ENCODE data around the gene TBRG1. TPM values are rescaled to one million over a fixed set of nuclear protein-coding genes. Genes with fewer than 3 reads are reported as not detected.

TBRG1 gene
- 29.2 and 37.4 TPM in 2 replicates for polyA plus RNA-seq (2011; rRNA removed)
- 10.3 and 11.5 TPM in 2 replicates for polyA plus RNA-seq (2012; cell fraction: cytosol; rRNA removed)
- 19.1 and 19.6 TPM in 2 replicates for polyA plus RNA-seq (2012; cell fraction: nucleus; rRNA removed)
- polyA plus RNA-seq (2017; fragmentation: RNase III; extraction: RNeasy Plus Mini Kit Qiagen cat#74134 plus additional on column Dnase treatment): 13.0 to 13.8 TPM (median 13.6 TPM) in 3 replicates
- polyA minus RNA-seq (2011; rRNA and poly(A)+ RNA removed): 15.5 and 18.0 TPM in 2 replicates

- peak; percentile 48; the same call in 1 of the 2 replicates for TF ChIP-seq E2F6 (IDR thresholded peaks at IDR 0.05; ENCODE audit: borderline replicate concordance, low read depth)
- TF ChIP-seq POLR2A (IDR thresholded peaks at IDR 0.05; ENCODE audit: low read length): peak; percentile 89
- peak; percentile 63 for TF ChIP-seq MAX (IDR thresholded peaks at IDR 0.05)
- peak; percentile 38 to 86; a peak in 4 of 5 replicates for TF ChIP-seq JUN (IDR thresholded peaks at IDR 0.05)
- no peak for TF ChIP-seq RCOR1 (IDR thresholded peaks at IDR 0.05; ENCODE audit: low read depth, low read length)
- peak; percentile 86; the same call in 1 of the 2 replicates for TF ChIP-seq PHF8 (IDR thresholded peaks at IDR 0.05; ENCODE audit: borderline replicate concordance, low read depth)
- peak; percentile 92 for TF ChIP-seq BCL3 (IDR thresholded peaks at IDR 0.05)
- no peak for TF ChIP-seq MYC (IDR thresholded peaks at IDR 0.05; ENCODE audit: borderline replicate concordance, low read length)
- TF ChIP-seq SREBF2 (IDR thresholded peaks at IDR 0.05): no peak
- peak; percentile 99 for ATAC-seq
- WGBS (ENCODE audit: missing lambda C conversion rate): under 1% methylated on average over 16 of the region's 57 CpGs
- ChIA-PET CTCF (interaction anchor here (1.0 to 2.4 kb wide), 3 partner anchors 20 to 220 kb away, joined by 4 to 6 read pairs (median 5); no protein-coding TSS in a partner anchor), POLR2A (interaction anchor here (0.6 to 1.7 kb wide), 10 partner anchors 9 to 1272 kb away, joined by 3 to 9 read pairs (median 4); partner anchors contain the start of gene MSANTD2)
- peak; percentile 85 to 88 for DNase-seq (ENCODE audit: low read depth in 1 of 2, low spot score in 1 of 2)
- Histone ChIP-seq H3K4me2 (peak within 1 kb of the TSS; percentile 92), H3K9me3 (no peaks in the 10 kb centered on the region), H3K27ac (peak within 1 kb of the TSS; percentile 87 to 98), H3K4me1 (peaks cover 9% of the 10 kb centered on the region; the same call in 2 of the 3 replicates), H3K4me3 (peak within 1 kb of the TSS; percentile 94)
- no peak for FAIRE-seq
Observed at GRCh38 chr11:124622531-124623451, at the start of gene TBRG1. Gene TBRG1 (plus strand): TSS chr11:124622864. CDS start chr11:124623084, 220 bp downstream.

GRCh38 chr11:124577716-124578427, 44.8 kb upstream of the TBRG1 start:
- DNase-seq (ENCODE audit: low read depth in 1 of 2, low spot score in 1 of 2): no peak
- no peak overlapping the region for H3K4me3 ChIP-seq
- no peaks in the 10 kb centered on the region for H3K4me1 ChIP-seq
- 16% methylated on average over 6 of the region's 6 CpGs for WGBS (ENCODE audit: missing lambda C conversion rate)
- FAIRE-seq: no peak
- no peak for ATAC-seq
- POLR2A ChIA-PET: no interaction called here
- CTCF ChIA-PET: interaction anchor here (1.4 to 1.7 kb wide), 2 partner anchors 8 to 162 kb away, joined by 4 to 5 read pairs; no protein-coding TSS in a partner anchor
- H3K9me3 ChIP-seq: no peaks in the 10 kb centered on the region
- no peak overlapping the region for H3K27ac ChIP-seq
- no peak overlapping the region for H3K4me2 ChIP-seq
- TF ChIP-seq PHF8 (IDR thresholded peaks at IDR 0.05; ENCODE audit: borderline replicate concordance, low read depth) (no peak), ELK1 (IDR thresholded peaks at IDR 0.05; ENCODE audit: low read depth, low read length) (no peak), SMC3 (IDR thresholded peaks at IDR 0.05) (no peak), ESRRA (IDR thresholded peaks at IDR 0.05; ENCODE audit: borderline replicate concordance, low read length) (no peak), FOSB (CRISPR knock-in tag; IDR thresholded peaks at IDR 0.05) (no peak), HOXA7 (CRISPR knock-in tag; IDR thresholded peaks at IDR 0.05) (no peak), MAX (IDR thresholded peaks at IDR 0.05) (no peak), MAFK (IDR thresholded peaks at IDR 0.05; ENCODE audit: partially characterized antibody) (no peak), RAD21 (conservative IDR thresholded peaks at IDR 0.05 in 1 of 2, IDR thresholded peaks at IDR 0.05 in 1 of 2) (no peak), POLR2A (IDR thresholded peaks at IDR 0.05; ENCODE audit: low read length) (no peak), KDM5A (IDR thresholded peaks at IDR 0.05) (no peak), CBX2 (IDR thresholded peaks at IDR 0.05; ENCODE audit: borderline replicate concordance, low read depth) (no peak), CTCF (IDR thresholded peaks at IDR 0.05) (no peak), RARB (CRISPR knock-in tag; IDR thresholded peaks at IDR 0.05) (no peak), ZFP36 (IDR thresholded peaks at IDR 0.05; ENCODE audit: borderline replicate concordance, partially characterized antibody) (no peak), BHLHE40 (IDR thresholded peaks at IDR 0.05; ENCODE audit: low read depth, low read length) (no peak), EP300 (IDR thresholded peaks at IDR 0.05) (no peak)

Data from A549 (cell line).